NOMO-1 (cell line): ENCODE data around the gene DISP3.
"Not testable (repeated sequence)": the region's sequence is repeated elsewhere in the genome, so short reads cannot be mapped to it uniquely, and the experiment has no call there.

ENCODE experiments used
- DNase-seq, 2 experiments: peaks; one replicate each; lab custom pipeline; 2025; ENCODE audit not compliant: unreplicated experiment in 2 of 2; lab: John Stamatoyannopoulos, UW

The DISP3 gene

GRCh38 chr1:11571906-11572616 lies 93.1 kb downstream of the DISP3 start:
- no peak for DNase-seq

GRCh38 chr1:11573116-11573692 lies 94.2 kb downstream of the DISP3 start:
- DNase-seq: no peak

GRCh38 chr1:11575553-11575952 lies 96.6 kb downstream of the DISP3 start:
- DNase-seq: no peak

DNA sequence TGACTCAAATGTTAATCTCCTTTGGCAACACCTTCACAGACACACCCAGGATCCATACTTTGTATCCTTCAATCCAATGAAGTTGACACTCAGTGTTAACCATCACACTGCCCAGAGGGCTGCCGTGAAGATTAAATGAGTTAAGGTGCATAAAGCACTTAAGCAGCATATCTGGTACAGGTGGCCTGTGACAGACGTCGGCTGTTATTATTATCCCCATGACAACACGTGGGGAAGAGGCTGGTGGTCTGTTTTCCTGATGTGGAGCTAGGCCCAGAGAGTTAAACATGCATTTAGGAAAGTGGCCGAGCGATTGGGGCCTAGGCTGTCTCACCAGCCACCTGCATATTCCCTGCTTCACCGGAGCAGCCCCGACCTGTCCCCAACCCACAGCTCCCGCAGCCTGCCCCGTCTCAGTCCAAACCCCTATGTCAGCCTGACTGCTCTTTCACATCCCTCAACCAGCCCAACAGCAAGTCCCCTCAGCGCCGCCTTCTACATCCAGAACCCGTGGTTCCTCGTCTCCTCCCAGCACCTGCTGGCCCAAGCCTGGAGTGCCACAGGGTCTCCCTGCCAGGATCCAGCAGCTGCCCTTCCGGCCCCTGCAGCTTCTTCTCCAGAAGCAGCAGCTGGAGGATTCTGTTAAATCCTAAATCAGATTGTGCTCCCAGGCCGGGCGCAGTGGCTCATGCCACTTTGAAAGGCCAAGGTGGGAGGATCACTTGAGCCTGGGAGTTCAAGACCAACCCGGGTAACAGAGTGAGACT lies 97.3 kb downstream of the DISP3 start:
- DNase-seq: no peak

- no peak for DNase-seq
These were observed 99.0 kb downstream of the DISP3 start for GRCh38 chr1:11578004-11578403.

GRCh38 chr1:11579506-11579905 lies 100.6 kb downstream of the DISP3 start:
- no peak for DNase-seq

DNA sequence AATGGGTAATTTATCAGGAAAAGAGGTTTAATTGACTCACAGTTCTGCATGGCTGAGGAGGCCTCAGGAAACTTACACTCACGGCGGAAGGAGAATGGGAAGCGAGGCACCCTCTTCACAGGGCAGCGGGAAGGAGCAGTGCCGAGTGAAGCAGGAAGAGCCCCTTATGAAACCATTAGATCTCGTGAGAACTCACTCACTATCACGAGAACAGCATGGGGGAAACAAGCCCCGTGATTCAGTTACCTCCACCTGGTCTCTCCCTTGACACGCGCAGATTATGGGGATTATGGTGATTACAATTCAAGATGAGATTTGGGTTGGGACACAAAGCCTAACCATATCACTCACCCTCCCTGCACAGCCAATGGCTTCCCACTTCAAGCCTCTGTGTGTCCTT lies 101.1 kb downstream of the DISP3 start:
- not testable (repeated sequence) for DNase-seq

GRCh38 chr1:11581445-11581991 lies 102.6 kb downstream of the DISP3 start:
- DNase-seq: no peak

DNA sequence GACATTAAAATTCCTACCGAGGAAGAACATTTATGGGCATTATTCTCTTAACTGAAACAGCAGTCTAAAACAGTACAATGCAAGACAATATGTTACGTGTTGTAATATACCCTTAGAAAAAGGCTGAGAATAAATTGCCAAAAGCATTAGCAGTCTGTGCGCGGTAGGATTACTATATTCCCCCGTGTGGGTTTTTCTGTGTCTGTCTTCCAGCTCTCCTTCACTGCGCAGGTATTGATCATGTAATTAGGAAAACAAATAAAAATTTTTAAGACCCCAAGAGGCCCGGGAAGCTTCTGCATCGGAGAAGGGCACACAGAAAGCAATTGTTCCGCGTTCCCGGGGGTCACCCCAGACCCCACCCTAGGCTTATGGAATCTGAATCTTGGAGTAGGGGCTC lies 106.4 kb downstream of the DISP3 start:
- DNase-seq: no peak
